ENCODE measurements around the gene KLF16.

KLF16 gene

GRCh38 chr19:1857648-1858326, 5.6 kb downstream of the KLF16 start:
- H3K4me1 Mint-ChIP-seq = peaks cover 38% of the 10 kb centered on the region
- peaks cover 10% of the 10 kb centered on the region for H3K27me3 Mint-ChIP-seq (ENCODE audit: low read depth)
- no peak for TF ChIP-seq CTCF (IDR thresholded peaks at IDR 0.05; ENCODE audit: unreplicated experiment in 3 of 3)
- H3K9me3 Mint-ChIP-seq = no peaks in the 10 kb centered on the region
- H3K27ac Mint-ChIP-seq = peak overlapping the region in 1 of 3 experiments; percentile 25
- no peaks in the 10 kb centered on the region for H3K36me3 Mint-ChIP-seq (ENCODE audit: low read depth)
- peak overlapping the region; percentile 31 to 55 (median 44) for H3K4me3 Mint-ChIP-seq

- no peak for TF ChIP-seq CTCF (IDR thresholded peaks at IDR 0.05; ENCODE audit: unreplicated experiment in 3 of 3)
- Mint-ChIP-seq H3K36me3 (ENCODE audit: low read depth) (no peaks in the 10 kb centered on the region), H3K27ac (peak overlapping the region in 2 of 3 experiments; percentile 66 to 91), H3K4me1 (peaks cover 37% of the 10 kb centered on the region), H3K9me3 (no peaks in the 10 kb centered on the region), H3K27me3 (ENCODE audit: low read depth) (peaks cover 7% of the 10 kb centered on the region), H3K4me3 (peak overlapping the region; percentile 67 to 76 (median 72))
Observed at GRCh38 chr19:1856698-1857603, 6.4 kb downstream of the KLF16 start.

GRCh38 chr19:1856345-1856697, 7.1 kb downstream of the KLF16 start:
- Mint-ChIP-seq H3K27me3 (ENCODE audit: low read depth) (peaks cover 3% of the 10 kb centered on the region), H3K4me1 (peaks cover 31% of the 10 kb centered on the region), H3K27ac (peak overlapping the region; percentile 29 to 91 (median 66)), H3K36me3 (ENCODE audit: low read depth) (no peaks in the 10 kb centered on the region), H3K9me3 (no peaks in the 10 kb centered on the region), H3K4me3 (peak overlapping the region; percentile 67 to 76 (median 72))
- TF ChIP-seq CTCF (IDR thresholded peaks at IDR 0.05; ENCODE audit: unreplicated experiment in 3 of 3) = no peak

GRCh38 chr19:1855828-1856255, 7.5 kb downstream of the KLF16 start:
- H3K27me3 Mint-ChIP-seq (ENCODE audit: low read depth) = no peaks in the 10 kb centered on the region
- no peaks in the 10 kb centered on the region for H3K36me3 Mint-ChIP-seq (ENCODE audit: low read depth)
- no peaks in the 10 kb centered on the region for H3K9me3 Mint-ChIP-seq
- no peak for TF ChIP-seq CTCF (IDR thresholded peaks at IDR 0.05; ENCODE audit: unreplicated experiment in 3 of 3)
- H3K4me1 Mint-ChIP-seq = peaks cover 26% of the 10 kb centered on the region
- H3K27ac Mint-ChIP-seq = peak overlapping the region; percentile 29 to 91 (median 76)
- peak overlapping the region; percentile 67 to 76 (median 72) for H3K4me3 Mint-ChIP-seq

GRCh38 chr19:1855040-1855827, 8.1 kb downstream of the KLF16 start:
- TF ChIP-seq CTCF (IDR thresholded peaks at IDR 0.05; ENCODE audit: unreplicated experiment in 3 of 3) = no peak
- Mint-ChIP-seq H3K36me3 (ENCODE audit: low read depth) (no peaks in the 10 kb centered on the region), H3K27me3 (ENCODE audit: low read depth) (no peaks in the 10 kb centered on the region), H3K4me3 (peak overlapping the region; percentile 60 to 76 (median 66)), H3K4me1 (peaks cover 25% of the 10 kb centered on the region), H3K9me3 (no peaks in the 10 kb centered on the region), H3K27ac (peak overlapping the region; percentile 25 to 76 (median 54))
